ENCODE measurements around the gene FBLN2. TPM values are rescaled to one million over a fixed set of nuclear protein-coding genes. Genes with fewer than 3 reads are reported as not detected.

The FBLN2 gene
- total and polyA plus RNA-seq, 4 donors: 1.3 to 9.1 (median 4.3) TPM

DNA sequence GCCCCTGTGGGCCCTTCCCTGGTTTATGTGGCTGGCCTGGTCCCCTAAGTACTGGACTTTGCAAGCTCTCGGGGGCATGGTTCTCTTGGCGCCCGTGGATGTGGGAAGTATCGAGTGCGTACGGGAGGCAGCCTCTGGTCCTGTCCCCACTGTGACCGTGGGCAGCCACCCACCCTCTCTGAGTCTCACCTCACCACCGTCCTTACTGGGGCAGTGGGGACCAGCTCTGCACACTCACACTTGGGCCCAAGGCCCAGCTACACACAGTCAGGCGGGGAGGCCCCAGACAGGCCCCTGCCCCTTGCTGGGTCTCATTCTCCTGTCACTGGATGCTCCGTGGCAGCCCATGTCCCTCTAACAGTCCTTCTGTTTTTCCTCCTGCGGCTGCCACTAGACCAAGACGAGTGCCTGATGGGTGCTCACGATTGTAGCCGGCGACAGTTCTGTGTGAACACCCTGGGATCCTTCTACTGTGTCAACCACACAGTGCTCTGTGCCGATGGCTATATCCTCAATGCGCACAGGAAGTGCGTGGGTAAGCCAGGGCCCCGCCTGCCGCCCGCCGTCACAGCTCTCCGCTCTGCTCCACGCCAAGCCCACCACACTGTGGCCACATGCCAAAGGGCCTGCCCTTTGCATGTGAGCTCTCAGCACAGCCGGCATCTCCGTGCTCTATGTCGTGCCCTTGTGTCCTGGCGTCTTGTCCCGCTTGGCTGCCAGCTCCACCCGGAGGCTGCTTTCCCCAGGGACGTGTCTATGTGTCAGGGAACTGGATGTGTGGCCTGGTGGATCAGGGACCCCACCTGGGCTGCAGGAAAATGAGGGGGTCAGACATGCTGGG is 72.7 kb downstream of the FBLN2 start:
- TF ChIP-seq EGR1 (IDR thresholded peaks at IDR 0.05; ENCODE audit: low read depth in 2 of 2): no peak
- no peak for TF ChIP-seq TAF1 (conservative IDR thresholded peaks at IDR 0.05)
- no peak for TF ChIP-seq RXRA (IDR thresholded peaks at IDR 0.05)
- no peak for TF ChIP-seq NR2F2 (IDR thresholded peaks at IDR 0.05)
- TF ChIP-seq, protein P1, sequence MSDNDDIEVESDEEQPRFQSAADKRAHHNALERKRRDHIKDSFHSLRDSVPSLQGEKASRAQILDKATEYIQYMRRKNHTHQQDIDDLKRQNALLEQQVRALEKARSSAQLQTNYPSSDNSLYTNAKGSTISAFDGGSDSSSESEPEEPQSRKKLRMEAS (IDR thresholded peaks at IDR 0.05): no peak
- no peak for TF ChIP-seq GABPA (IDR thresholded peaks at IDR 0.05 in 1 of 2, conservative IDR thresholded peaks at IDR 0.05 in 1 of 2)
- TF ChIP-seq, protein P2, sequence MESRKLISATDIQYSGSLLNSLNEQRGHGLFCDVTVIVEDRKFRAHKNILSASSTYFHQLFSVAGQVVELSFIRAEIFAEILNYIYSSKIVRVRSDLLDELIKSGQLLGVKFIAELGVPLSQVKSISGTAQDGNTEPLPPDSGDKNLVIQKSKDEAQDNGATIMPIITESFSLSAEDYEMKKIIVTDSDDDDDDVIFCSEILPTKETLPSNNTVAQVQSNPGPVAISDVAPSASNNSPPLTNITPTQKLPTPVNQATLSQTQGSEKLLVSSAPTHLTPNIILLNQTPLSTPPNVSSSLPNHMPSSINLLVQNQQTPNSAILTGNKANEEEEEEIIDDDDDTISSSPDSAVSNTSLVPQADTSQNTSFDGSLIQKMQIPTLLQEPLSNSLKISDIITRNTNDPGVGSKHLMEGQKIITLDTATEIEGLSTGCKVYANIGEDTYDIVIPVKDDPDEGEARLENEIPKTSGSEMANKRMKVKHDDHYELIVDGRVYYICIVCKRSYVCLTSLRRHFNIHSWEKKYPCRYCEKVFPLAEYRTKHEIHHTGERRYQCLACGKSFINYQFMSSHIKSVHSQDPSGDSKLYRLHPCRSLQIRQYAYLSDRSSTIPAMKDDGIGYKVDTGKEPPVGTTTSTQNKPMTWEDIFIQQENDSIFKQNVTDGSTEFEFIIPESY (IDR thresholded peaks at IDR 0.05): no peak
- TF ChIP-seq, protein P3, sequence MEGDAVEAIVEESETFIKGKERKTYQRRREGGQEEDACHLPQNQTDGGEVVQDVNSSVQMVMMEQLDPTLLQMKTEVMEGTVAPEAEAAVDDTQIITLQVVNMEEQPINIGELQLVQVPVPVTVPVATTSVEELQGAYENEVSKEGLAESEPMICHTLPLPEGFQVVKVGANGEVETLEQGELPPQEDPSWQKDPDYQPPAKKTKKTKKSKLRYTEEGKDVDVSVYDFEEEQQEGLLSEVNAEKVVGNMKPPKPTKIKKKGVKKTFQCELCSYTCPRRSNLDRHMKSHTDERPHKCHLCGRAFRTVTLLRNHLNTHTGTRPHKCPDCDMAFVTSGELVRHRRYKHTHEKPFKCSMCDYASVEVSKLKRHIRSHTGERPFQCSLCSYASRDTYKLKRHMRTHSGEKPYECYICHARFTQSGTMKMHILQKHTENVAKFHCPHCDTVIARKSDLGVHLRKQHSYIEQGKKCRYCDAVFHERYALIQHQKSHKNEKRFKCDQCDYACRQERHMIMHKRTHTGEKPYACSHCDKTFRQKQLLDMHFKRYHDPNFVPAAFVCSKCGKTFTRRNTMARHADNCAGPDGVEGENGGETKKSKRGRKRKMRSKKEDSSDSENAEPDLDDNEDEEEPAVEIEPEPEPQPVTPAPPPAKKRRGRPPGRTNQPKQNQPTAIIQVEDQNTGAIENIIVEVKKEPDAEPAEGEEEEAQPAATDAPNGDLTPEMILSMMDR (IDR thresholded peaks at IDR 0.05; ENCODE audit: low read depth, low read length, missing input control): no peak
- TF ChIP-seq, protein P4, sequence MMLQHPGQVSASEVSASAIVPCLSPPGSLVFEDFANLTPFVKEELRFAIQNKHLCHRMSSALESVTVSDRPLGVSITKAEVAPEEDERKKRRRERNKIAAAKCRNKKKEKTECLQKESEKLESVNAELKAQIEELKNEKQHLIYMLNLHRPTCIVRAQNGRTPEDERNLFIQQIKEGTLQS (IDR thresholded peaks at IDR 0.05): no peak
- TF ChIP-seq RAD21 (IDR thresholded peaks at IDR 0.05): no peak
- no peak for TF ChIP-seq JUND (IDR thresholded peaks at IDR 0.05)
- Histone ChIP-seq H3K27ac (ENCODE audit: low read depth in 1 of 2, low read length in 2 of 2) (no peak overlapping the region), H3K36me3 (ENCODE audit: control insufficient read depth in 4 of 4, insufficient read depth in 3 of 4, low read depth in 1 of 4, low read length in 3 of 4) (no peaks in the 10 kb centered on the region), H3K9ac (ENCODE audit: low read depth in 1 of 2, low read length in 2 of 2) (no peak overlapping the region), H3K4me3 (ENCODE audit: low read depth in 1 of 3, low read length in 3 of 3) (no peak overlapping the region), H3K4me1 (ENCODE audit: control insufficient read depth in 4 of 4, insufficient read depth in 4 of 4, low read length in 3 of 4) (no peaks in the 10 kb centered on the region), H3K9me3 (ENCODE audit: control insufficient read depth in 4 of 4, low read length in 3 of 4) (no peaks in the 10 kb centered on the region), H3K27me3 (ENCODE audit: control insufficient read depth in 4 of 4, insufficient read depth in 4 of 4, low read length in 3 of 4) (peaks cover 0 to 3% (median 0%) of the 10 kb centered on the region in 4 donors)
- no peak for DNase-seq (ENCODE audit: low spot score)
- WGBS: 84% methylated on average over 31 of the region's 31 CpGs

DNA sequence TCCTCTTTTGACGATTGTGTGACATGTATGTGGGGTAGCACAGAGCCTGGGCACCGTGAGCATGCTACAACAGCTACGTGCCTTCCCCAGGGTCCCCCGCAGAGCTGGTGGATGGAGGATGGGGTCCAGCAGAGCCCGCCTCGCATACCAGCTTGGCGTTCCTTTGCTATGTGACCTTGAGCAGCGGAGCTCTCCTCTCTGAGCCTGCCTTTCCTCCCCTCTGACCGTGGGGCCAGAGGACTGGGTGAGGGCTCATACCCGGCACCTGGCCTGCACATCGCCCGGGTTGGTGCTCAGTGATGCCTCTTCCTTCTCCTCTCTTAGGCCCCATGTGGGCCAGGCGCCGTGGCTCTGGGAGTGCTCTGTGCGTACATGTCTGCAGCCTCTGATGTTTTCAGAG is 73.4 kb downstream of the FBLN2 start:
- H3K36me3 ChIP-seq (ENCODE audit: control insufficient read depth in 4 of 4, insufficient read depth in 3 of 4, low read depth in 1 of 4, low read length in 3 of 4): no peaks in the 10 kb centered on the region
- DNase-seq (ENCODE audit: low spot score): no peak
- TF ChIP-seq JUND (IDR thresholded peaks at IDR 0.05) (no peak), HNF4G (IDR thresholded peaks at IDR 0.05) (no peak), YY1 (IDR thresholded peaks at IDR 0.05) (no peak)
- TF ChIP-seq, protein P3 (IDR thresholded peaks at IDR 0.05; ENCODE audit: low read depth, low read length, missing input control): no peak
- no peak overlapping the region for H3K27ac ChIP-seq (ENCODE audit: low read depth in 1 of 2, low read length in 2 of 2)
- H3K27me3 ChIP-seq (ENCODE audit: control insufficient read depth in 4 of 4, insufficient read depth in 4 of 4, low read length in 3 of 4): peaks cover 0 to 3% (median 0%) of the 10 kb centered on the region in 4 donors
- H3K4me1 ChIP-seq (ENCODE audit: control insufficient read depth in 4 of 4, insufficient read depth in 4 of 4, low read length in 3 of 4): no peaks in the 10 kb centered on the region
- WGBS: 90% methylated on average over 15 of the region's 15 CpGs
- no peaks in the 10 kb centered on the region for H3K9me3 ChIP-seq (ENCODE audit: control insufficient read depth in 4 of 4, low read length in 3 of 4)
- no peak overlapping the region for H3K4me3 ChIP-seq (ENCODE audit: low read depth in 1 of 3, low read length in 3 of 3)
- no peak overlapping the region for H3K9ac ChIP-seq (ENCODE audit: low read depth in 1 of 2, low read length in 2 of 2)
